ENCODE measurements around the gene TMEM252. TPM values are rescaled to one million over a fixed set of nuclear protein-coding genes. Genes with fewer than 3 reads are reported as not detected.

The TMEM252 gene
- total RNA-seq, 1 donor from 2014 or later = not detected

DNA sequence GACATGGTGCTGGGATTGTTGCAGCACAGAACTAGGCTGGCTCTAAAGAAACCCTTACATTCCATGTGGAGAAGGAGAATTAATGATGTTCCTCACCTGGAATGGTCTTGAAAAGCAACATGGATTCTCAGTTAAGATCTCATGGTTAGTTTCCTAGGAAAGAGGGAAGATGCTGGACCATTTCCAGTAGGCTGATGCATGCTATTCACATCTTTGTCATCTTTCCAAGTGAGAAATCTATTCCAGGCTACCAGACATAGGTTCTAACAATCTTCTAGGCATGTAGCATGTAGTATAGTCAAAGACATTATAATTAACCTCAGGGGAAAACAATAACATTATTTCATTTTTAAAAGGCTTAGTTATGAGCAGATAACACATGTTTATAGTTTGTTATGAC, 44.3 kb downstream of the TMEM252 start:
- Mint-ChIP-seq H3K4me3 (no peak overlapping the region), H3K9me3 (no peaks in the 10 kb centered on the region), H3K27ac (no peak overlapping the region), H3K36me3 (no peaks in the 10 kb centered on the region), H3K4me1 (peaks cover 19% of the 10 kb centered on the region), H3K27me3 (ENCODE audit: insufficient read depth, low read depth) (peaks cover 4% of the 10 kb centered on the region)
- no peak overlapping the region for H3K9ac ChIP-seq
- H3K4me3 ChIP-seq = no peak overlapping the region
- no peaks in the 10 kb centered on the region for H3K79me2 ChIP-seq (ENCODE audit: low read depth)
- H3K4me2 ChIP-seq = no peak overlapping the region
- H3K4me1 ChIP-seq = peaks cover 3% of the 10 kb centered on the region
- H3K27ac ChIP-seq = no peak overlapping the region
- H2AFZ ChIP-seq (replicated peaks) = no peak overlapping the region
- peaks cover 100% of the 10 kb centered on the region for H3K27me3 ChIP-seq
- no peaks in the 10 kb centered on the region for H3K9me3 ChIP-seq (ENCODE audit: low read depth)
- no peaks in the 10 kb centered on the region for H4K20me1 ChIP-seq (ENCODE audit: low read depth)
- no peaks in the 10 kb centered on the region for H3K36me3 ChIP-seq
- TF ChIP-seq EZH2phosphoT487 (IDR thresholded peaks at IDR 0.05) (no peak), CTCF (IDR thresholded peaks at IDR 0.05) (no peak), EZH2 (IDR thresholded peaks at IDR 0.05) (no peak)
- DNase-seq (ENCODE audit: low spot score) = no peak
- no peaks in the 10 kb centered on the region for H3F3A ChIP-seq (ENCODE audit: low read depth)

DNA sequence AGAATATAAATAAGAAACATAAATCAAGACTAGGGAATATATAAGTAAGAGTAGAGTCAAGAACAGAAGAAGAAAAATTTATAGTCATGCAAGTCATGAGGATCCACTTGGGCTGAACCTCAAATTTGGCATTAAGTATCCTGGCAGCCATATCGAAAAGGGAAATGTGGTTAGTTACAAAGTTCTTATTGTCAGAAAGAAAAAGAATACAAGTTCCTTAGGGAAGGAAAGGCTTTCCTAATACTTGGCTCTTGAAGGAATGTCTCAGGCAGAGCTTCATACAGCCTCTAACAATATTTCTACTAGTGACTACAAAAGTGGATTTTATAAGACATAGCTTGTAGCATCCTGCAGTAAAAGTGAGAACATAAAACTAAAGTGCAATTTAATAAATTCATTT, 45.4 kb downstream of the TMEM252 start:
- Histone ChIP-seq H3K4me3 (no peak overlapping the region), H3K9ac (no peak overlapping the region), H3K27ac (no peak overlapping the region), H3K9me3 (ENCODE audit: low read depth) (no peaks in the 10 kb centered on the region), H3K27me3 (peaks cover 100% of the 10 kb centered on the region), H3K4me2 (no peak overlapping the region), H4K20me1 (ENCODE audit: low read depth) (no peaks in the 10 kb centered on the region), H2AFZ (replicated peaks) (no peak overlapping the region), H3K36me3 (no peaks in the 10 kb centered on the region), H3K4me1 (no peaks in the 10 kb centered on the region), H3K79me2 (ENCODE audit: low read depth) (no peaks in the 10 kb centered on the region), H3F3A (ENCODE audit: low read depth) (no peaks in the 10 kb centered on the region)
- H3K27me3 Mint-ChIP-seq (ENCODE audit: insufficient read depth, low read depth) = peaks cover 4% of the 10 kb centered on the region
- peaks cover 13% of the 10 kb centered on the region for H3K4me1 Mint-ChIP-seq
- no peaks in the 10 kb centered on the region for H3K36me3 Mint-ChIP-seq
- DNase-seq (ENCODE audit: low spot score) = no peak
- H3K9me3 Mint-ChIP-seq = no peaks in the 10 kb centered on the region
- no peak overlapping the region for H3K27ac Mint-ChIP-seq
- TF ChIP-seq EZH2phosphoT487 (IDR thresholded peaks at IDR 0.05) (no peak), EZH2 (IDR thresholded peaks at IDR 0.05) (no peak)
- H3K4me3 Mint-ChIP-seq = no peak overlapping the region

- Histone ChIP-seq H3K79me2 (ENCODE audit: low read depth) (no peaks in the 10 kb centered on the region), H2AFZ (replicated peaks) (no peak overlapping the region), H3K27me3 (peaks cover 100% of the 10 kb centered on the region), H3K27ac (no peak overlapping the region), H3K4me2 (no peak overlapping the region), H3K9ac (no peak overlapping the region), H3K4me1 (no peaks in the 10 kb centered on the region), H4K20me1 (ENCODE audit: low read depth) (no peaks in the 10 kb centered on the region), H3F3A (ENCODE audit: low read depth) (no peaks in the 10 kb centered on the region), H3K36me3 (no peaks in the 10 kb centered on the region), H3K4me3 (no peak overlapping the region), H3K9me3 (ENCODE audit: low read depth) (no peaks in the 10 kb centered on the region)
- Mint-ChIP-seq H3K4me3 (no peak overlapping the region), H3K36me3 (no peaks in the 10 kb centered on the region), H3K27me3 (ENCODE audit: insufficient read depth, low read depth) (peaks cover 4% of the 10 kb centered on the region), H3K9me3 (no peaks in the 10 kb centered on the region), H3K4me1 (peaks cover 14% of the 10 kb centered on the region), H3K27ac (no peak overlapping the region)
- DNase-seq (ENCODE audit: low spot score) = no peak
- TF ChIP-seq EZH2phosphoT487 (IDR thresholded peaks at IDR 0.05) (no peak), EZH2 (IDR thresholded peaks at IDR 0.05) (no peak), CTCF (IDR thresholded peaks at IDR 0.05) (no peak)
These were observed 46.6 kb downstream of the TMEM252 start for GRCh38 chr9:68493958-68494577.

- Histone ChIP-seq H4K20me1 (ENCODE audit: low read depth) (no peaks in the 10 kb centered on the region), H3K9ac (no peak overlapping the region), H3K9me3 (ENCODE audit: low read depth) (no peaks in the 10 kb centered on the region), H2AFZ (replicated peaks) (no peak overlapping the region), H3F3A (ENCODE audit: low read depth) (no peaks in the 10 kb centered on the region), H3K4me1 (no peaks in the 10 kb centered on the region), H3K79me2 (ENCODE audit: low read depth) (no peaks in the 10 kb centered on the region), H3K36me3 (no peaks in the 10 kb centered on the region), H3K4me2 (no peak overlapping the region), H3K4me3 (no peak overlapping the region), H3K27ac (no peak overlapping the region), H3K27me3 (peaks cover 100% of the 10 kb centered on the region)
- peaks cover 4% of the 10 kb centered on the region for H3K27me3 Mint-ChIP-seq (ENCODE audit: insufficient read depth, low read depth)
- H3K4me1 Mint-ChIP-seq = peaks cover 14% of the 10 kb centered on the region
- H3K4me3 Mint-ChIP-seq = no peak overlapping the region
- no peak overlapping the region for H3K27ac Mint-ChIP-seq
- H3K9me3 Mint-ChIP-seq = no peaks in the 10 kb centered on the region
- DNase-seq (ENCODE audit: low spot score) = no peak
- no peaks in the 10 kb centered on the region for H3K36me3 Mint-ChIP-seq
- TF ChIP-seq CTCF (IDR thresholded peaks at IDR 0.05) = no peak
- no peak for TF ChIP-seq EZH2phosphoT487 (IDR thresholded peaks at IDR 0.05)
- no peak for TF ChIP-seq EZH2 (IDR thresholded peaks at IDR 0.05)
These were observed 47.1 kb downstream of the TMEM252 start for GRCh38 chr9:68493541-68493940.

All from neural progenitor cell (in vitro differentiated cells).